IMR-90 (cell line): ENCODE results near the gene CD99. TPM values are rescaled to one million over a fixed set of nuclear protein-coding genes. Genes with fewer than 3 reads are reported as not detected.

ENCODE experiments used
- ATAC-seq: fragments of 200-7000 bp; cut with Tn5 transposase; 2 replicates; pipeline ENCODE4 v1.9.1; 2020; ENCODE audit warnings: low read depth, mild to moderate bottlenecking, moderate library complexity
- BruUV-seq: library from RNA; stranded (reverse); fragments of 400-500 nt; replicated peaks from 2 replicates; lab custom pipeline; 2021; lab: Mats Ljungman, UMichigan
- CTCF ChIA-PET: fragments of 300-600 bp; formaldehyde crosslinking; extraction: SDS; loops from one replicate; lab custom pipeline; 2021; ENCODE audit warnings: antibody characterized with exemption; lab: Yijun Ruan, JAX
- POLR2A ChIA-PET: fragments of 300-600 bp; sonication (Branson Sonifier 250); formaldehyde crosslinking; loops from one replicate; lab custom pipeline; 2022; ENCODE audit warnings: antibody characterized with exemption; ENCODE audit not compliant: unreplicated experiment; lab: Charles Lee
- DNase-seq: peaks from one replicate; pipeline ENCODE4 v3.0.0; 2013
- H2AFZ ChIP-seq: replicated peaks from 2 replicates; pipeline ENCODE3; 2013; ENCODE audit warnings: low read length, mild to moderate bottlenecking; ENCODE audit not compliant: poor library complexity
- H2AK5ac ChIP-seq: 2 replicates; pipeline ENCODE4 v1.6.1; 2013; ENCODE audit warnings: low read depth, low read length, inconsistent platforms
- H2AK9ac ChIP-seq: replicated peaks from 2 replicates; pipeline ENCODE3; 2013; ENCODE audit warnings: mild to moderate bottlenecking, low read depth, low read length, moderate library complexity; ENCODE audit not compliant: poor library complexity
- H2BK120ac ChIP-seq: 2 replicates; pipeline ENCODE4 v1.6.1; 2013; ENCODE audit warnings: low read depth, low read length, inconsistent platforms
- H2BK15ac ChIP-seq: 3 replicates; pipeline ENCODE4 v1.6.1; 2013; ENCODE audit warnings: low read depth, low read length, inconsistent platforms
- H2BK20ac ChIP-seq: 2 replicates; pipeline ENCODE4 v1.6.1; 2013; ENCODE audit warnings: low read depth, mild to moderate bottlenecking, inconsistent platforms, low read length, moderate library complexity
- H2BK5ac ChIP-seq: 2 replicates; pipeline ENCODE4 v1.6.1; 2013; ENCODE audit warnings: mild to moderate bottlenecking, low read depth, low read length, inconsistent platforms; ENCODE audit not compliant: poor library complexity, severe bottlenecking
- H3K14ac ChIP-seq: replicated peaks from 2 replicates; pipeline ENCODE4 v1.6.1; 2013; ENCODE audit warnings: low read depth, low read length, inconsistent platforms
- H3K18ac ChIP-seq: 2 replicates; pipeline ENCODE4 v1.6.1; 2013; ENCODE audit warnings: low read depth, low read length, control low read depth
- H3K23ac ChIP-seq: 2 replicates; pipeline ENCODE4 v1.6.1; 2013; ENCODE audit warnings: low read depth, low read length, inconsistent platforms
- H3K27ac ChIP-seq: 2 replicates; pipeline ENCODE4 v1.5.1; 2013; ENCODE audit warnings: mild to moderate bottlenecking, control low read depth, low read length; ENCODE audit not compliant: insufficient read depth
- H3K27me3 ChIP-seq: 2 replicates; pipeline ENCODE4 v1.6.1; 2013; ENCODE audit warnings: low read length; ENCODE audit not compliant: control insufficient read depth, insufficient read depth
- H3K36me3 ChIP-seq: 2 replicates; pipeline ENCODE4 v1.6.1; 2013; ENCODE audit warnings: low read length, mixed read lengths; ENCODE audit not compliant: control insufficient read depth, insufficient read depth
- H3K4ac ChIP-seq: 2 replicates; pipeline ENCODE4 v1.6.1; 2013; ENCODE audit warnings: low read depth, low read length, inconsistent platforms
- H3K4me1 ChIP-seq: 2 replicates; pipeline ENCODE4 v1.6.1; 2013; ENCODE audit warnings: low read length, mixed read lengths; ENCODE audit not compliant: control insufficient read depth, insufficient read depth
- H3K4me2 ChIP-seq: 2 replicates; pipeline ENCODE4 v1.6.1; 2013; ENCODE audit warnings: low read depth, mild to moderate bottlenecking, control low read depth, low read length, moderate library complexity
- H3K4me3 ChIP-seq: 2 replicates; pipeline ENCODE4 v1.5.1; 2013; ENCODE audit warnings: low read depth, mild to moderate bottlenecking, control low read depth, low read length, moderate library complexity; ENCODE audit not compliant: insufficient read depth
- H3K56ac ChIP-seq: 2 replicates; pipeline ENCODE4 v1.6.1; 2013; ENCODE audit warnings: low read length, inconsistent platforms; ENCODE audit not compliant: insufficient read depth; ENCODE audit errors: extremely low read depth
- H3K79me1 ChIP-seq, 2 experiments: 2 replicates each; pipeline ENCODE4 v1.6.1; 2013; ENCODE audit warnings: low read length in 2 of 2, inconsistent platforms in 1 of 2, low read depth in 1 of 2
- H3K9ac ChIP-seq: 2 replicates; pipeline ENCODE4 v1.6.1; 2013; ENCODE audit warnings: low read depth, low read length, control low read depth
- H3K9me1 ChIP-seq: 2 replicates; pipeline ENCODE4 v1.6.1; 2013; ENCODE audit warnings: low read length, inconsistent platforms; ENCODE audit not compliant: insufficient read depth
- H3K9me3 ChIP-seq: 2 replicates; pipeline ENCODE4 v1.6.1; 2013; ENCODE audit warnings: low read length; ENCODE audit not compliant: control insufficient read depth, insufficient read depth
- H4K20me1 ChIP-seq: 2 replicates; pipeline ENCODE4 v1.6.1; 2013; ENCODE audit warnings: low read length, inconsistent platforms; ENCODE audit not compliant: insufficient read depth
- H4K5ac ChIP-seq: 2 replicates; pipeline ENCODE4 v1.6.1; 2013; ENCODE audit warnings: mild to moderate bottlenecking, low read depth, low read length, control low read depth
- H4K8ac ChIP-seq, 2 experiments: 2 replicates each; pipeline ENCODE4 v1.6.1; 2013; ENCODE audit warnings: low read depth in 2 of 2, low read length in 2 of 2, control low read depth in 1 of 2, inconsistent platforms in 1 of 2
- H4K91ac ChIP-seq: 2 replicates; pipeline ENCODE4 v1.6.1; 2013; ENCODE audit warnings: low read depth, low read length, inconsistent platforms; ENCODE audit not compliant: insufficient read depth
- BHLHE40 ChIP-seq: fragments of 150-350 bp; IDR thresholded peaks from 2 replicates; pipeline ENCODE4 v1.6.1; 2016; ENCODE audit warnings: mild to moderate bottlenecking, low read depth, low read length
- CEBPB ChIP-seq: IDR thresholded peaks from 2 replicates; pipeline ENCODE4 v1.6.1; 2012; ENCODE audit warnings: low read depth, low read length, improper control_type of control experiment
- CHD1 ChIP-seq: IDR thresholded peaks from 2 replicates; pipeline ENCODE4 v1.6.1; 2012; ENCODE audit warnings: low read depth, low read length, improper control_type of control experiment
- FOS ChIP-seq: fragments of 150-350 bp; IDR thresholded peaks from 2 replicates; pipeline ENCODE4 v1.6.1; 2016; ENCODE audit warnings: low read depth, low read length
- MAFK ChIP-seq: IDR thresholded peaks from 2 replicates; pipeline ENCODE4 v1.6.1; 2012; ENCODE audit warnings: low read depth, low read length, improper control_type of control experiment
- MAZ ChIP-seq: IDR thresholded peaks from 2 replicates; pipeline ENCODE4 v1.6.1; 2012; ENCODE audit warnings: low read depth, mild to moderate bottlenecking, low read length, improper control_type of control experiment, moderate library complexity, borderline replicate concordance
- NFE2L2 ChIP-seq: fragments of 150-350 bp; IDR thresholded peaks from 2 replicates; pipeline ENCODE4 v1.6.1; 2016; ENCODE audit warnings: low read depth, mild to moderate bottlenecking, low read length
- POLR2A ChIP-seq: IDR thresholded peaks from 2 replicates; pipeline ENCODE4 v1.6.1; 2012; ENCODE audit warnings: mild to moderate bottlenecking, low read depth, low read length
- RAD21 ChIP-seq: IDR thresholded peaks from 2 replicates; pipeline ENCODE4 v1.6.1; 2012; ENCODE audit warnings: low read length, improper control_type of control experiment
- RCOR1 ChIP-seq: IDR thresholded peaks from 2 replicates; pipeline ENCODE4 v1.6.1; 2012; ENCODE audit warnings: mild to moderate bottlenecking, low read length, improper control_type of control experiment; ENCODE audit not compliant: insufficient replicate concordance
- RFX5 ChIP-seq: IDR thresholded peaks from 2 replicates; pipeline ENCODE4 v1.8.0; 2012; ENCODE audit warnings: low read depth, mild to moderate bottlenecking, low read length, moderate library complexity
- SMC3 ChIP-seq: fragments of 150-350 bp; IDR thresholded peaks from 2 replicates; pipeline ENCODE4 v1.6.1; 2016; ENCODE audit warnings: low read depth, mild to moderate bottlenecking, antibody characterized with exemption, low read length, moderate library complexity
- WGBS, 2 experiments: methylation state at CpG; one replicate each; pipeline versions ENCODE4 v1.1.5 to v1.1.7; 2013; ENCODE audit warnings: missing lambda C conversion rate in 2 of 2; ENCODE audit not compliant: insufficient read length in 1 of 2; ENCODE audit errors: extremely low coverage in 2 of 2; 5-methylcytosine and 5-hydroxymethylcytosine counted together
- dilution Hi-C: fragments of 300-500 bp; cut with HindIII; formaldehyde crosslinking; loops from one replicate; pipeline ENCODE4 v1.14.3; 2018; ENCODE audit warnings: low sequenced_read_pairs; ENCODE audit not compliant: unreplicated experiment
- in situ Hi-C: fragments of 300-500 bp; cut with MboI; formaldehyde crosslinking; loops from 3 replicates; pipeline ENCODE4 v1.14.3; 2019; ENCODE audit warnings: low sequenced_read_pairs, inconsistent platforms, mixed read lengths
- intact Hi-C: fragments of 100-400 bp; cut with micrococcal nuclease; formaldehyde crosslinking; loops from 2 replicates; pipeline ENCODE4 v1.10.0; 2022
- polyA plus RNA-seq, 3 experiments: library from polyadenylated mRNA; depleted of rRNA; stranded (reverse); fragments of >200 nt; gene quantifications; 2 replicates each; pipeline ENCODE4 v1.2.3, GENCODE V29; 2012; ENCODE audit warnings: low replicate concordance in 1 of 3
- total RNA-seq: library from RNA; depleted of rRNA; stranded (reverse); fragments of >200 nt; gene quantifications from 2 replicates; pipeline ENCODE4 v1.2.3, GENCODE V29; 2012
- TF ChIP-seq, protein P1 (sequence below): fragments of 150-350 bp; IDR thresholded peaks from 2 replicates; pipeline ENCODE4 v1.6.1; 2016; ENCODE audit warnings: low read depth, mild to moderate bottlenecking, low read length, moderate library complexity, borderline replicate concordance
- TF ChIP-seq, protein P2 (sequence below): fragments of 150-350 bp; IDR thresholded peaks from 2 replicates; pipeline ENCODE4 v1.6.1; 2017; ENCODE audit warnings: mild to moderate bottlenecking, antibody characterized with exemption, low read length, low read depth
- TF ChIP-seq, protein P3 (sequence below): conservative IDR thresholded peaks from 2 replicates; pipeline ENCODE4 v1.5.1; 2012; ENCODE audit warnings: mild to moderate bottlenecking, low read depth, low read length, improper control_type of control experiment

Gene CD99
- total and polyA plus RNA-seq, 2 of the 4 experiments (the other 2 are of a cell fraction), result 102 to 369 TPM

DNA sequence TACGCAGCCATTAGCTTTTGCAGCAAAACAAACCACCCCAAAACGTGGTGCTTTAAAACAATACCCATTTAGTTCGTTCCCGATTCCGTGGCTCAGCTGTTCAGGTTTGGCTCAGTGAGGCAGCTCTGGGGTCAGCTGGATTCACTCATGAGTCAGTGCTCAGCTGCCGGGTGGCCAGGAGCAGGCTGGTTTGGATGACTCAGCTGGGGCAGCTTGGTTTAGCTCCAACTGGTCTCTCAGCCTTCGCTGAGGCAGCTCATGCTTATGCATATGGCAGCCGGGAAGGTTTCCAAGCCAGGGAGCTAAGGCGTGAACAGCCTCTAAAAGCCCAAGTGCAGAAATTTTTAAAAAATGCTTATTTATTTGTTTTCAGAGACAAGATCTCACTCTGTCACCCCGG lies 13.3 kb upstream of the CD99 start:
- 0% methylated on average over 1 of the region's 10 CpGs; no CpG with 5 or more reads in 1 of the 2 experiments for WGBS, 2 experiments
- BruUV-seq, result no TSS peak
- ChIA-PET CTCF (no interaction called here), POLR2A (no interaction called here)
- peak overlapping the region; percentile 36 for H3K18ac ChIP-seq
- H3K56ac ChIP-seq, result no peak overlapping the region
- H3K27ac ChIP-seq, result peak overlapping the region; percentile 47; the same call in 1 of the 2 replicates
- H3K9ac ChIP-seq, result no peak overlapping the region
- peak; percentile 99 for DNase-seq
- H3K36me3 ChIP-seq, result no peaks in the 10 kb centered on the region
- peak overlapping the region; percentile 91 for H2AK9ac ChIP-seq
- peak overlapping the region; percentile 48; the same call in 1 of the 3 replicates for H2BK15ac ChIP-seq
- no peaks in the 10 kb centered on the region for H3K79me1 ChIP-seq
- peak; percentile 92 for ATAC-seq
- H3K4ac ChIP-seq, result peak overlapping the region; percentile 65; the same call in 1 of the 2 replicates
- H3K4me3 ChIP-seq, result no peak overlapping the region
- in situ Hi-C loops, result no loop called here
- dilution Hi-C loops, result no loop called here
- 0 out of 2 replicates have a peak overlapping the region, but pooled peaks have one; percentile 43 for H3K14ac ChIP-seq
- H3K4me1 ChIP-seq, result peaks cover 13% of the 10 kb centered on the region
- peaks cover 6% of the 10 kb centered on the region; the same call in 1 of the 2 replicates for H3K9me1 ChIP-seq
- H3K23ac ChIP-seq, result no peak overlapping the region
- intact Hi-C loops, result loop anchor here (1.0 kb wide), 1 partner anchor 14 kb away; the partner anchor contains the start of gene CD99
- H2AFZ ChIP-seq, result peak overlapping the region; percentile 77
- H2BK5ac ChIP-seq, result peak overlapping the region; percentile 18
- peak overlapping the region in 1 of 2 experiments; percentile 68; a peak in 2 of 4 replicates for H4K8ac ChIP-seq
- H4K20me1 ChIP-seq, result peaks cover 7% of the 10 kb centered on the region; the same call in 1 of the 2 replicates
- H3K27me3 ChIP-seq, result peaks cover 2% of the 10 kb centered on the region; the same call in 1 of the 2 replicates
- no peak overlapping the region for H4K5ac ChIP-seq
- peaks cover 2% of the 10 kb centered on the region; the same call in 1 of the 2 replicates for H3K9me3 ChIP-seq
- H2BK20ac ChIP-seq, result peak overlapping the region; percentile 75
- H2AK5ac ChIP-seq, result peak overlapping the region; percentile 48; the same call in 1 of the 2 replicates
- H2BK120ac ChIP-seq, result peak overlapping the region; percentile 61
- peak overlapping the region; percentile 43 for H4K91ac ChIP-seq
- peak overlapping the region; percentile 83 for H3K4me2 ChIP-seq
- TF ChIP-seq RCOR1 (no peak), CEBPB (no peak), CHD1 (no peak), MAFK (peak; percentile 60), FOS (peak; percentile 90), RFX5 (peak; percentile 93), MAZ (peak; percentile 61; the same call in 1 of the 2 replicates), BHLHE40 (peak; percentile 84), RAD21 (peak; percentile 21), SMC3 (no peak), POLR2A (no peak), NFE2L2 (peak; percentile 78)
- TF ChIP-seq, protein P1, sequence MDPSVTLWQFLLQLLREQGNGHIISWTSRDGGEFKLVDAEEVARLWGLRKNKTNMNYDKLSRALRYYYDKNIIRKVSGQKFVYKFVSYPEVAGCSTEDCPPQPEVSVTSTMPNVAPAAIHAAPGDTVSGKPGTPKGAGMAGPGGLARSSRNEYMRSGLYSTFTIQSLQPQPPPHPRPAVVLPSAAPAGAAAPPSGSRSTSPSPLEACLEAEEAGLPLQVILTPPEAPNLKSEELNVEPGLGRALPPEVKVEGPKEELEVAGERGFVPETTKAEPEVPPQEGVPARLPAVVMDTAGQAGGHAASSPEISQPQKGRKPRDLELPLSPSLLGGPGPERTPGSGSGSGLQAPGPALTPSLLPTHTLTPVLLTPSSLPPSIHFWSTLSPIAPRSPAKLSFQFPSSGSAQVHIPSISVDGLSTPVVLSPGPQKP, result no peak
- TF ChIP-seq, protein P2, sequence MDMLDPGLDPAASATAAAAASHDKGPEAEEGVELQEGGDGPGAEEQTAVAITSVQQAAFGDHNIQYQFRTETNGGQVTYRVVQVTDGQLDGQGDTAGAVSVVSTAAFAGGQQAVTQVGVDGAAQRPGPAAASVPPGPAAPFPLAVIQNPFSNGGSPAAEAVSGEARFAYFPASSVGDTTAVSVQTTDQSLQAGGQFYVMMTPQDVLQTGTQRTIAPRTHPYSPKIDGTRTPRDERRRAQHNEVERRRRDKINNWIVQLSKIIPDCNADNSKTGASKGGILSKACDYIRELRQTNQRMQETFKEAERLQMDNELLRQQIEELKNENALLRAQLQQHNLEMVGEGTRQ, result peak; percentile 36; the same call in 1 of the 2 replicates
- TF ChIP-seq, protein P3, sequence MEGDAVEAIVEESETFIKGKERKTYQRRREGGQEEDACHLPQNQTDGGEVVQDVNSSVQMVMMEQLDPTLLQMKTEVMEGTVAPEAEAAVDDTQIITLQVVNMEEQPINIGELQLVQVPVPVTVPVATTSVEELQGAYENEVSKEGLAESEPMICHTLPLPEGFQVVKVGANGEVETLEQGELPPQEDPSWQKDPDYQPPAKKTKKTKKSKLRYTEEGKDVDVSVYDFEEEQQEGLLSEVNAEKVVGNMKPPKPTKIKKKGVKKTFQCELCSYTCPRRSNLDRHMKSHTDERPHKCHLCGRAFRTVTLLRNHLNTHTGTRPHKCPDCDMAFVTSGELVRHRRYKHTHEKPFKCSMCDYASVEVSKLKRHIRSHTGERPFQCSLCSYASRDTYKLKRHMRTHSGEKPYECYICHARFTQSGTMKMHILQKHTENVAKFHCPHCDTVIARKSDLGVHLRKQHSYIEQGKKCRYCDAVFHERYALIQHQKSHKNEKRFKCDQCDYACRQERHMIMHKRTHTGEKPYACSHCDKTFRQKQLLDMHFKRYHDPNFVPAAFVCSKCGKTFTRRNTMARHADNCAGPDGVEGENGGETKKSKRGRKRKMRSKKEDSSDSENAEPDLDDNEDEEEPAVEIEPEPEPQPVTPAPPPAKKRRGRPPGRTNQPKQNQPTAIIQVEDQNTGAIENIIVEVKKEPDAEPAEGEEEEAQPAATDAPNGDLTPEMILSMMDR, result no peak
